GM21447 (cell line): ENCODE measurements around the gene PRELID3B.

ENCODE experiments used
- ATAC-seq: cut with Tn5 transposase; IDR thresholded peaks from one replicate; pipeline ENCODE4 v1.9.1; 2021; ENCODE audit not compliant: unreplicated experiment

The PRELID3B gene

DNA sequence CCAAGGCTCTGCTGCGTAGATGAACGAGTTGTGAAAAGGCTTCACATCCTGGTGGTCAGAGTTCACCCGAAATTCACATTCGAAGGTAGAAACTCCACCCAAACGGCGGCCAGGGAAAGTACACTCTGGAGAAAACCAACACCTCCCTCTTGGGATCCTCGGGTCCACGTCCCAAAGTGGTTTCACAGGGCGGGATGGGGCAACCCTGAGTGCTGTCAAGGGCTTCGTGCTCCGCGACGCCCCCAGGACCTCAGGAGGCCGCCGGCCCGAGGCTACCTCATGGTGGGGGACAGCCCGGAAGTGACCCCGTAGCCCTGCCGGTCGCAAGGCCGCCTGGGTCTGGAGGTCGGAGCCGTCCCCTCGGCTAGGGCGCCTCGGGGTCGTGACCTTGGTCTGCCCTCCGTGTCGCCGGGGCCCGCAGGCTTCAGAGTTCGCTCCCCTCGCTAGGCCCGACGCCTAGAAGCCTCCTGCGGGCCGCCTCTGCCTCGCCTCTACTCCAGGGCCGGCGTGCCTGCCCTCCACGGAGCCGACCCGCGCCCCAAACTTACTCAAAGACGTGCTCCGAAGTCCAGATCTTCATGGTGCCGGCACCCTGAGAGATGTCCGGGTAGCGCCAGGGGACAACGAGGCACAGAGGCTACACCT, at the start of gene PRELID3B:
Gene PRELID3B (minus strand): TSS at position 636 of the 645 bp plus-strand sequence. CDS start 56 bp downstream, at position 580.
- peak; percentile 40 for ATAC-seq

DNA sequence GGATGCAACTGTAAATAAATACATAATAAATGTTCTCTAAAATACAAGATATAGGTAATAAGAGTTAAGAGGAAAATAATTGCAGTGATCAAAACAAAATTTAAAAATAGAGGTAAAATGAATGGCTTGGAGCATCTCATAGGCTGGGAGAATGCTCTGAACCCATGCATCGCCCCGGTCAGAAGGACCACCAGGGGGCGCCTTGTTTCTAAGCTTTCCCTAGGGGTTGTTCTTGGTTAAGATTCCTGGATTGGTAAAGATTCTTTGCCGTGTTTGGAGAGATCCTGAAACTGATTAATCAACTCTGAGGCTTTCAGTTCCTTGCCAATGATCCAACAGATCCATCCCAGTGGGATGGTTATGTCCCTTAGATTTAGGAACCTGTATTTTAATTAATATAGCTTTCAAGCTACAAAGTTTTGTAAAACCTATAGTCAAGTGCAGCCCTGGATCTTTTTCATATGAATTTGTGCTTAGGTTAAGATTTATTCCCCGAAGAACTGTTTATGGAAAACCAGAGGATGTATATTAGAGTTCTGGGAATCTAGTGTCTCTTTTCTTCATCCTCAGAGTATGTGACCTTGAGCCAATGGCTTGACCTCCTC, 45.3 kb upstream of the PRELID3B start:
- no peak for ATAC-seq

DNA sequence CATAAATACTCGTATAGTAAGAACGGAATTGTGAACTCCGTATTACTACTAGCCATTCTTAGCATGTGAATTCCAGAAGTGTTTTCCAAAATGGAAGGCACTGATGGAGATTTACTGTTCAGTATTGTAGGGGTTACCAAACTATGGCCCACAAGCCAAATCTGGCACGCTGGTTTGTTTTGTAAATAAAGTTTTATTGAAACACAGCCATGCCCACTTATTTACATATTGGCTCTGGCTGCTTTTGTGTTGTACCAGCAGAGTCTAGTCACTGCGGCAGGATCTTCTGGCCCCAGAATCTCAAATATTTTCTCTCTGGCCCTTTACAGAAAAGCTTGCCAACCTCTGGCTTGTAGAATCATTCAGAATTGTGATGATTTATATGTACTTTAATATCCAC, 44.3 kb upstream of the PRELID3B start:
- ATAC-seq, result no peak

DNA sequence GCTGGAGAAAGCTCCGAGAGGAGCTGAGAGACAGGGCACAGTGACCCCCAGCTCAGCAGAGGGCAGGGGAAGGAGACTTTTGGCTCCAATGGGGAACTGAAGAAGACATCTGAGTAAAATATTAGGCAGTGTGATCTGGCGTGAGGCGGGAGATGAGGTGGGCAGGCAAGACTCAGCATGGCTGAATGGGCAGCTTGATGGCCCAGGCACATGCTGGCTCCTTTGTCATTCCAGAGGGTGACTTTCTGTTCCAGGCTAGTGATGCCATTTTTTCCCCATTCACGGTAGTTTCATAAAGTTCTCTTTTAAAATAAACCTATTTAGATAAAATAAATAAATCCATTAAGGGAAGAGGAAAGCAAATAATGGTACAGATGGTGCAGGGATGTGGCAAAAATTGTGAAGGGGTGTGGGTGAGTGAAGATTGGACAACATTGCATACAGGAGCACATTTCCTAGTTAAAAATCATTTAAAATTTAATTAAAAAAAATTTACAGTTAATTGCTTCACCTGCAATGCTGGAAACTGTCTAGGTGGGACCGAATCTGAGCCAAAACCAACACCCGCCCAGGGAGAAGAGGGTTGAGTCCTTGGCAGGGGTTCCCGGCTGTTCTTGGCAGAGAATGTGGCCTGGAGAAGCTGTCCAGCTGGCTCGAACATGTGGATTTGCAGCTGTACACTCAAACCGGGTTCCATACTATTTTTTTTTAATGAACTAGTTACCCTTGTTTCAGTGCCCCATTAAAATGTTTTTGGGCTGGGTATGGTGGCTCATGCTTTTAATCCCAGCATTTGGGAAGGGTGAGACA, 41.7 kb upstream of the PRELID3B start:
- no peak for ATAC-seq

DNA sequence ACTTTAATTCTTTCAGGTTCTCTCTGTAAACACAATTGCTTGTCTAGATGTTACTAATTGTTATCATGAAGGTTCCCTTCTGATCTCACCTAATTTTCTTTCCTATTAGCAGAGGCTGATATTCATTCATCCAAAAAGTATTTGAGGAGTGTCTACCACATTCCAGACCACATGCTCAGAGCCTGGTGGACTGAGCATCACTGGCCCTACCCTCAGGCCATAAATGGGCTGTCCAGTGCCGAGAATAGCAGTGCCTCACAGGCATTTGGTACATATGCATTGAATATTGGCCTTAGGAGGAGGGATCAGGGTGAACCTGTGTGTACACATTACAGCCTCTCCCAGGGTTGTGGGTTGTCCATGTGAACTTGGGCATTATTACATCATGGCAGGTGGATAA, 40.4 kb upstream of the PRELID3B start:
- ATAC-seq, result no peak

DNA sequence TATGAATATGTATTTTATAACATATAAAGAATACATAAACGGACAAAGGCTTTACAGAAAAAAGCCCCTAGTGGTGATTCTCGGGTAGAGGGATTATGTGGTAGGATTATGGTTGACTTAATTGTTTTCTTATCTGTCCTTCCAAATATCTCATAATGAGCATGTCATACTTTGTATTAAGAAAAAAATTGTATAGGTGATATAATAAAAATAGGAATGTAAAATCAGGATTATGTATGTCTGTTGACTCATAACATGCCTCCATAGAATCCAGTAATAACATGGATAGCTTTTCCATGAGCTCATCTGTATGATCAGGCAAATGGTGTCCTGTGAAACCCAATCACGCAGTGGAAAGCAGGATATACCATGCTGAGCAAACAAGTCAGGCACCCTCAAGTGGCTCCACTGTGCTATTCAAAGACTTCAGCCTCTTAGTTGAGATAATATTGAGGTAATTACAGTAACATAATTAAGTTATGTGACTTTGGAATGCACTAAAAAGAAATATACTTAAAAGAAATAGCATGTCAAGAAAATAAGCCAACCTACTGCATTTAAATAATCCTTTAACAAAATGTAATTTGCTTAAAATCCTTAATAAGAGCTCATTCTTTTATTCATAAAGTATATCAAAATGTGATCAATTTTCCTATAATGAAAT, 39.6 kb upstream of the PRELID3B start:
- ATAC-seq, result no peak

DNA sequence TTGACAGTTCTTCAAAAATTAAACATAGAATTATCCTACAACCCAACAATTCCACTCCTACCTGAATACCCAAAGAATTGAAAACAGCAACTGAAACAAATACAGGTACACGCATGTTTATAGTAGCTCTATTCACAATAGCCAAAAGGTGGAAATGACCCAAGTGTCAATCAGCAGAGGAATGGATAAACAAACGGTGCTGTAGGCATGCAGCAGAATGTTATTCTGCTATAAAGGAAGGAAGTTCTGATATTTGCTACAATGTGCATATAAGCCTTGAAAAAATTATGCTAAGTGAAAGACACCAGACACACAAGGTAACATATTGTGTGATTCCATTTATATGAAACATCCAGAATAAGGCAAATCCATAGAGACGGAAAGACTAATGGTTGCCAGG, 38.5 kb upstream of the PRELID3B start:
- no peak for ATAC-seq

DNA sequence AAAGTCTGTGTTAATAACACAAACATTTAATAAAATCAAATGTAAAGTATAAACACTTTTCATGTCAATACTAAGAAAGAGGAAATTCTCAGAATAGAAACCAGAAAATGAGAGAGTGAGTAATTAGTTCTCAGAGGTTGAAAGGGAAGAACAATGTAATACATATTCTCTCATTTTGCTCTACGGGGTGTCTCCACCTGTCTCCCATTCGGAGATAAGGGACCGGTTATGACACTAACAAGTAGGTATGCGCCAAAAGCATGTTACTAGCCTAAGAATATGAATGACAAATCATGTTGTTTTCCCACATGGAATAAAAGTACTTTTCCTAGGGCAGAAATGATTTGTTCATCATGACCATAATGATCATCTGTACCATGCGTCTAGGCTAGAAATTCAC, 35.6 kb upstream of the PRELID3B start:
- no peak for ATAC-seq

DNA sequence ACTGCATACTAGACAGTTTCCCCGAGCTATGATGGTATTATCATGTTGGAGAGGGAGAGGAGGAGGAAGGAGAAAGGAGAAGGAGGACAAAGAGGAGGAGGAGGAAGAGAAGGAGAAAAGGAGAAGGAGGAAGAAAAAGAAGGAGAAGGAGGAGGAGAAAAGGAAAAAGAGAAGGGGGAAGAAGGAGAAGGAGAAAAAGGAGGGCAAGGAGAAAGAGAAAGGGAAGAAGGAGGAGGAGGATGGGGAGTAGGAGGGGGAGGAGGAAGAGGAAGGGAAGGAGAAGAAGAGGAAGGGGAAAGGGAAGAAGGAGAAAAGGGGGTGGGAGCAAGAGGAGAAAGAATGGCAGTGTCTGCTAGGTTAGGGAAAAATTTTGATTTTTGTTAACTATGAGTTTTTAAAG, 35.1 kb upstream of the PRELID3B start:
- no peak for ATAC-seq

DNA sequence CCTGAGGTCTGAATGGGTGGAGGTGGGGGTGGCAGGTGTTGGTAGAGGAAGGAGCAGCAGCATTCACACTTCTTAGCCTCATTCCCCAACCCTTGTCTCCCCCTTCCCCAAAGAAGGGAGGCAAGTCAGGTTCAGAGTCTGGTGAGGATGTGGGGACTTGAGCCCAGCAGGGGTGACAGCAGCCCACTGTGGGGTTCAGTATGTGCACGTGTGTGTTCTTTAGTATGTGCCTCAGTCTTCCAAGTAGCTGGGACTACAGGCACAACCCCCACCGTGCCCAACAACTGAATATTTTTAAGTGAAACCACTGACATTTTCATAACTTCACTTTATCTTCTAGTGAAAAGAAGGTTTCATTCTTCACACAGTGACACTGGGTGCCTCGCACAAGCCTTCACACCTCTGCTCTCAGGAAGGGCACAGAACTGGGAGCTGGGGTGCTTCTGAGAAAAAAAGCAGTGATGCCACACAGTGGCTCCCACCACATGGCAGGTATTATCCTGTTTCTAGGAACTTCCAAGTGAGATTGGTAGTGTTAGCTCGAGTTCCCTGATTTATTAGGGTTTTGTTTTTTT, 33.4 kb upstream of the PRELID3B start:
- ATAC-seq, result no peak

DNA sequence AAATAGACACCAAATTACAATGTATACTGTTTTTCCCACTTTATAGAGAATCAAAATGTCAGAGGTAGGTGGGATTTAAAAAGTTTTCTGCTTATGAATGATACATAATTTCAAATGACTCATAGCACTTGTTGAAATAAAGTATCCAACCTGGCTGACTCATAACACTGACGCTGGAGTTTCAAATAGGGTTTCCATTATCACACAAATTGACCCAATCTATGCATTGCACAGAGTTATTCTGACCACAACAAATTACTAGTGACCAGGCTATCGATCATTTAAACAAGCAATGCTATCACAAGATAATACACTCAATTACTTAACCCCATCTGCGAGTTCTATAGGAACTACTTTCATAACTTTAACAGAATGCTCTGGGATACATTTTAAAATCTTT, 31.9 kb upstream of the PRELID3B start:
- ATAC-seq, result no peak

DNA sequence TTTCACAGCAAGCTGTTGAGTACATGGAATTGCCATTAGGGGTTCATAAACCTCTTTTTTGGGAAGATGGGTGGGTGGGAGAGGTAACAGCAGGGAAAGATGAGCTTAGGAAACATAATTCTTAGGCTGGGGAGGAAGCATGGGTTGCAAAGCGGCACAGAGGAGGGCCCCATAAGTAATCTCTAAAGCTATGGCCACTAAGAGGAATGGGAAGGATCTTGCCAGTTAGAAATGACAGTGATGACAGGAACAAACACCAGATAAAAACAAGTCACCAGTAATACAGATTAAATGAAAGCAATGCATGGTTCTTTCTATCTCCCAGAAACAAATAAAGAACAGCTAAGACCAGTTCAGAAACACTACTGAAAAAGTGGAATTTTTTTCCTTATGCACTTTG, 31.0 kb upstream of the PRELID3B start:
- ATAC-seq, result no peak

DNA sequence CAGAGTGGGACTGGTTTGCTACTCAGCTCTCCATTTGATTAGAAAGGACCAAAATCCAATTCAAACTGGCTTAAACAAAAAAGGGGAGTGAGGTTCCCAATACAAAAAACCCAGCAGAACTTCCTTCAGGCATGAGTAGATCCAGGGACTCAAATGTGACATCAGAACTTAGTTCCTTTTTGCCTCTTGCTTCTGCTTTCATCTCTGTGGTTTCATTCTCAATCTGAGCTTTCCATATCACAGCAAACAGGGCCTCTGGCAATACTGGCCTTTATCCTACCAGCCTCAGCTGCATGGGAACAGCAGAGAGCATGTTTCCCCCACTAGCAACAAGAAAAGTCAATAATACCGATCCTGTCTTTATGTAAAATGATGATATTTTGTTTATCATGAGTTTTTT, 28.6 kb upstream of the PRELID3B start:
- no peak for ATAC-seq

DNA sequence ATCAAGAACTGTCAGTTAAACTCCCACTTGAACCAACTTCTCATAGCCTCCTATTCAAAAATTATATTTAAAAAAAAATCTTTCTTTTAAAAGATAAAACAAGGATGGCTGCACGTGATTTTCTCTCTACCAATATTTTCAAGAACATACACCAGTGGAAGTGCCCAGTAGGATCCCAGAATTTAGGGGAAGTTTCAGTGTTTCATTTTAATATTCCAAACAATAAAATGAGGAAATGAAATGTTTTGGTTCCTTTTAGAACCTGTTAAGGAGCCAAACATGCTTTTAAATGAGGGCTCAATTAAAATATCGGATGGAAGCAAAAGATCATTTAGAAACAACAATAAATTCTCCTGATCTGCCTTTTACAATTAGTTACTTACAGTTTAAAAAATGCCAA, 26.4 kb upstream of the PRELID3B start:
- ATAC-seq, result no peak

DNA sequence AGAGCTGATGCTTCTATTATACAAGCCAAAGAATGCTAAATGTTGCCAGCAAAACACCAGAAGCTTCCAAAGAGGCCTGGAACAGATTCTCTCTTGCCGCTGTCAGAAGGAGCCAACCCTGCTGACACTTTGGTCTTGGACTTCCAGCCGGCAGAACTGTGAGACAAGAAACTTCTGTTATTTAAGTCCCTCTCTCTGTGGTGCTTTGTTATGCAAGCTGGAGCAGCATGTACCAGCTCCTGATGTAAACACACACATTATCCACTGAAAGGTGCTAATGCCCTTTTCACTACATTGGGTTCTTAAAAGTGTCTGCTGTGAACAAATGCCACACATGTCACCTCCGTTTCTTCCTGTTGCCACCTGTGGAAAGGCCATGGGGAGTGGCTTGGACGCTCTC, 25.9 kb upstream of the PRELID3B start:
- no peak for ATAC-seq

DNA sequence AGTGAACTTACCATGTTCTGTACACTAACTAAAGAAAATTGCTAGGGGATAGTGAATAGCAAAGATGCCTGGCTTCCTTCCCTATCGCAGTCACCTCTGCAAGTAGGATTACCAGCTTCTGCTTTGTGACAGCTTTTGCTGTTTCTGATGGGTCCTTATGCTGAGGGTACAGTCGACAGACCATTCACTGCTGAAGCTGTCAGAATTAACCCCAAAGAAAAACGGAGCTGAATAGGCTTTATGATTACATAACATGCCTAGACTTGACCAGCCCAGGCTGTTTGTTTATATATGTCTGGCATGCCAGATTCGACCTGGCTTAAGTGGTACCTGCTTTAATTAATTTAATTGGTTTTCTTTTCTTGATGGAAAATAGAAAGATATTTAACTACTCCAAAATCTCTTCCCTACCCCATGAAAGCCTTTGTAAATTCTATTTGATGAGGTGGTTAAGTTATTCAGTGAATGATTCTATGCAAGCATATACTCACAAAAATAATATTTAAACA, 21.7 kb upstream of the PRELID3B start:
- no peak for ATAC-seq

DNA sequence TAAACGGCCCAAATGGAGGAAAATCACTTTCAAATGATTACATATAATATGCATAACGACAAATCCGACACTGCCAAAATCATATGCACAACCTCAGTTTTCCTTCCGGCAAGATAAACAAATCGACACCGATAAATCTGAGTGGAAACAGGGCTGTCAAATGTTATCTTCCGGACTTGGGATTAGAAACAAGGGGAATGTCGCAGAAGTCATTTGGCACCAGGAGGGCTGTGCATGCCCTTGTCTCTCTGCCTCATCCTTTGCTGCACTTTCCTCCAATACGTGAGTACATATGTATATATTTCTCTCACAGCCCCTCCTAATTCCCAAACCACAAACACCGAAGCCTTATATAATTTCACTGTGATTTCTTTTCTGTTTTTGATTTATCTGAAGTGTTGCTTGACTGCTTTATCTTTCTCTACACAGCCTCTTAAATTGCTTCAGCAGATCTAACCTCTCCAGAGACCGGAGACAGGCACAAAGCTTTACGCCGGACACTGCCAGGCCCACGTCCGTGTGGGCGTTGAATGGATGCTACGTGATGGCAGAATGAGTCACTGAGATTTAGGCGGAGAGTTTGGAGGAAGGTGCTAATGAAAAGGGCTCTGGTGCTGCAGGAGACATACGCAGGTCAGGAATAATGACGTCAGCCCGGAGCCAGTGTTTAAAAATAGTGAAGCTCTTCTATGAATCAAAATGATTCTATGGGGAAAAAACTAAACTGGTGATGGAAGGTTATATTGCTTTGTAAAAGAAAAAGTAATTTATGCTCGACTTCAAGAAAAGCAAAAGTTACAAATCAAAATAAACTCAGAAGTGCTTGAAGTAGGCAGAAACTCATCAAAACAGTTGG, 21.0 kb upstream of the PRELID3B start:
- ATAC-seq, result no peak

DNA sequence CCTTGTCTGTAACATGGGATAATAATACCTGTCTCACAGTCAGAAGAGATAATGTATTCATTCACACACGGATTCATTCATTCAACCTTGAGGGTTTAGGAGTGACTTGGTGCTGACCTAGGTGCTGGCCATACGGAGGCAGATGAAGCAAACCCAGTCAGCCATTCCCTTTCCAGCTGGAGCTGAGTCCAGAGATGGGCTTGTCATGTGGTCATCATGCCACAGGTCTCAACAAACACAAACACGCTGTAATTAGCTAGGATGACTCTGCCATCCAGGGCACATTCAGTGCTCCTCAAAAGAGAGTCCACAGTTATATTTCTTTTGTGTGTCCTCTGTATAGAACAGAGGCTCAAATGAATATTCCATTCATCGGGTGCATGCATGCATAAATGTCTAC, 19.5 kb upstream of the PRELID3B start:
- ATAC-seq, result no peak

DNA sequence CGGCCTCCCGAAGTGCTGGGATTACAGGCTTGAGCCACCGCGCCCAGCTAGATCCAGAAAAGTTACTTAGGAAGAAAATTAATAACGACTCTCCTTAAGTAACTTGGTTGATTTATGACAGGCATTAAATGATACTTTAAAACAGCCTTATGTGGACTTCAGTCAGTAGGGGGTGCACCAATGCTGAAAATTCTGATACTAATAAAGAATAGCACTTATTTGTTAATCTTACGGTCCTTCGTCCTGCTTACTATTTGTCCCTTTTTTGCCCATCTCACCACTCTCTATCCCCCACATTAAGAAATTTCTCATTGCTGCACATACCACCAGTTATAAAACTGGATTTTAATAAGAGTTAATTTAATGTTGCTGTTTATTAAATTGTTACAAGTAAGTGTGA, 12.7 kb upstream of the PRELID3B start:
- no peak for ATAC-seq

DNA sequence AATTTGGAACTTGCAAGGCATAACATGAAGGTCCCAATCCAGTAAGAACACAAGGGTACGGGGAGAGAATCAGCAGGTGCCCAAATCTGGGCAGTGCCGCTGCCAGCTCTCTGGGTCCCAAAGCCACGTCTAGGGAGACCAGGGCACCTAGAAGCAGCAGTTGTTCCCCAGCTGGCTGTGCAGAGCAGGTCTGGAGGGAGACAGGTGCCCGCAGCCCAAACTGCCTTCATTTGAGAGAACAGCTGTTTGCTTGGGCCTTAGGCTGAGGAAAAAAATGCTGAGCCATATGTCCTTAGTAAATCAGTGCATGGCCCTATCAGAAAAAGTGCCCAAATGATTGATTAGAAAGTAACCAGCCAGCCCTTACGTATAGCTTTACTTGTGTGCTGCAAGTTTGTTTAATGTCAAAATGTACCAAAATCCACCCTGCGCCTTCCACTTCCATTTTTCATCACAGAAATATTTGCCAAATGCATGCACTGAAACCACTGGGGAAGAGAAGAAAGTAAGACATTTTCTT, 9.1 kb upstream of the PRELID3B start:
- ATAC-seq, result no peak
